Activated CD8-positive, alpha-beta memory T cell treated with anti-CD3 and anti-CD28 coated beads, Interleukin-2, amount 50 U/mL, for 4 hours (primary cell): ENCODE data around the gene FTSJ1.
"Not testable (repeated sequence)": the region's sequence is repeated elsewhere in the genome, so short reads cannot be mapped to it uniquely, and the experiment has no call there.

ENCODE experiments used
- DNase-seq: peaks from one replicate; pipeline ENCODE4 v3.0.0-alpha.2; 2020

Gene FTSJ1

GRCh38 chrX:48475774-48476577 lies at the start of gene FTSJ1:
Gene FTSJ1 (plus strand): TSS chrX:48476199. CDS start chrX:48478048, 1,849 bp downstream.
- DNase-seq = peak; percentile 86

GRCh38 chrX:48427027-48427716 lies 48.8 kb upstream of the FTSJ1 start:
- DNase-seq = not testable (repeated sequence)

GRCh38 chrX:48429606-48430005 lies 46.4 kb upstream of the FTSJ1 start:
- DNase-seq = not testable (repeated sequence)

- not testable (repeated sequence) for DNase-seq
These were observed 45.8 kb upstream of the FTSJ1 start for GRCh38 chrX:48430166-48430565.

GRCh38 chrX:48433713-48434112 lies 42.3 kb upstream of the FTSJ1 start:
- DNase-seq = not testable (repeated sequence)

- not testable (repeated sequence) for DNase-seq
These were observed 28.8 kb upstream of the FTSJ1 start for GRCh38 chrX:48447201-48447600.

- DNase-seq = no peak
These were observed 25.9 kb upstream of the FTSJ1 start for GRCh38 chrX:48450076-48450475.

- DNase-seq = no peak
These were observed 24.3 kb upstream of the FTSJ1 start for GRCh38 chrX:48451708-48452107.

- no peak for DNase-seq
These were observed 19.2 kb upstream of the FTSJ1 start for GRCh38 chrX:48456628-48457331.

GRCh38 chrX:48458711-48459110 lies 17.3 kb upstream of the FTSJ1 start:
- DNase-seq = no peak

GRCh38 chrX:48459483-48459882 lies 16.5 kb upstream of the FTSJ1 start:
- no peak for DNase-seq

- DNase-seq = no peak
These were observed 16.0 kb upstream of the FTSJ1 start for GRCh38 chrX:48460031-48460430.

GRCh38 chrX:48460606-48461005 lies 15.4 kb upstream of the FTSJ1 start:
- DNase-seq = no peak

GRCh38 chrX:48461830-48462229 lies 14.2 kb upstream of the FTSJ1 start:
- no peak for DNase-seq

- no peak for DNase-seq
These were observed 10.6 kb upstream of the FTSJ1 start for GRCh38 chrX:48465336-48465933.

- DNase-seq = no peak
These were observed 9.3 kb upstream of the FTSJ1 start for GRCh38 chrX:48466696-48467095.

GRCh38 chrX:48467281-48467761 lies 8.7 kb upstream of the FTSJ1 start:
- DNase-seq = no peak

GRCh38 chrX:48468247-48468671 lies 7.7 kb upstream of the FTSJ1 start:
- peak; percentile 52 for DNase-seq

GRCh38 chrX:48468693-48469691 lies 7.0 kb upstream of the FTSJ1 start:
- DNase-seq = peak; percentile 54

GRCh38 chrX:48470110-48470832 lies 5.7 kb upstream of the FTSJ1 start, which contains the start of gene SLC38A5:
Gene SLC38A5 (minus strand): TSS chrX:48470260. CDS start chrX:48467924, 2,336 bp downstream.
- DNase-seq = no peak

GRCh38 chrX:48470833-48471118 lies 5.2 kb upstream of the FTSJ1 start:
- DNase-seq = no peak
